Fibroblast of lung (primary cell): ENCODE data around the gene FBH1.

Source experiments
- EZH2 ChIP-seq: IDR thresholded peaks from 2 replicates; pipeline ENCODE4 v1.5.1; 2012; ENCODE audit warnings: low read length, control low read depth, mild to moderate bottlenecking; ENCODE audit errors: missing control alignments
- TF ChIP-seq, protein P1 (sequence below), 2 donors: IDR thresholded peaks in 1 of 2; conservative IDR thresholded peaks in 1 of 2; 1 replicate in 1 of 2; 2 replicates in 1 of 2; pipeline ENCODE4 v1.5.1; 2011 to 2012; ENCODE audit warnings: low read length in 2 of 2, control low read depth in 1 of 2, inconsistent platforms in 1 of 2, low read depth in 1 of 2, mild to moderate bottlenecking in 1 of 2

DNA sequence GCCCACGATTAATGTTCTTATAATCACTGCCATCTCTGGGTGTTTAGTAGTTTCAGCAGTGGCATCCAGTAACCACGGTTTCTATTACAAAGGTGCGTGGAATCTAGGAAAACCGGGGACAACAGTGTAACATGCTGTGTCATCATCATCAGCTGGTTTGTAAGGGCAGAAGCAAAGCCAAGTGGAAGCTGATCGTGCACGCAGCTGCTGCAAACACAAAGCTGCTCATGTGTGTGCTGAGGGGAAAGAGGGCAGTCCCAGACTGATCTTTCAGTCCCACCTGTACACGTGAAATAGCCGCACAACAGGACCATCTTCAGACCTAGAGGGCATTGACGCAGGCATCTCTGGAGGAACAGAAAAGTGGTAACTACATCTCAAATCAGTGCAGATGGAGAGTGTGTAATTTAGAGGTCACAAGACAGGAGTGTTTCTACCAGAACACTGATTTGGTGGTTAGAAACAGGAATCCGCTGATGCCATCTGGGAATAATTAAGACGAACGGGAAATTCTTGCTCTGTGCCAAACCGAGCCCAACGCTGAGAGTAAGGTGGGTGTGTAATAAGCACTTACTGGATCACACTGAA is 13.8 kb upstream of the FBH1 start:
- TF ChIP-seq, protein P1, sequence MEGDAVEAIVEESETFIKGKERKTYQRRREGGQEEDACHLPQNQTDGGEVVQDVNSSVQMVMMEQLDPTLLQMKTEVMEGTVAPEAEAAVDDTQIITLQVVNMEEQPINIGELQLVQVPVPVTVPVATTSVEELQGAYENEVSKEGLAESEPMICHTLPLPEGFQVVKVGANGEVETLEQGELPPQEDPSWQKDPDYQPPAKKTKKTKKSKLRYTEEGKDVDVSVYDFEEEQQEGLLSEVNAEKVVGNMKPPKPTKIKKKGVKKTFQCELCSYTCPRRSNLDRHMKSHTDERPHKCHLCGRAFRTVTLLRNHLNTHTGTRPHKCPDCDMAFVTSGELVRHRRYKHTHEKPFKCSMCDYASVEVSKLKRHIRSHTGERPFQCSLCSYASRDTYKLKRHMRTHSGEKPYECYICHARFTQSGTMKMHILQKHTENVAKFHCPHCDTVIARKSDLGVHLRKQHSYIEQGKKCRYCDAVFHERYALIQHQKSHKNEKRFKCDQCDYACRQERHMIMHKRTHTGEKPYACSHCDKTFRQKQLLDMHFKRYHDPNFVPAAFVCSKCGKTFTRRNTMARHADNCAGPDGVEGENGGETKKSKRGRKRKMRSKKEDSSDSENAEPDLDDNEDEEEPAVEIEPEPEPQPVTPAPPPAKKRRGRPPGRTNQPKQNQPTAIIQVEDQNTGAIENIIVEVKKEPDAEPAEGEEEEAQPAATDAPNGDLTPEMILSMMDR (conservative IDR thresholded peaks at IDR 0.05 in 1 of 2, IDR thresholded peaks at IDR 0.05 in 1 of 2; ENCODE audit: low read depth in 1 of 2, low read length in 2 of 2): no peak
- TF ChIP-seq EZH2: no peak
